Epithelial cell of esophagus (primary cell): ENCODE results near the gene C15orf61.

Experiments used
- DNase-seq: peaks from one replicate; pipeline ENCODE4 v3.0.0; 2010; ENCODE audit warnings: low read depth
- H3K4me3 ChIP-seq: 2 replicates; pipeline ENCODE4 v1.5.1; 2011; ENCODE audit warnings: mild to moderate bottlenecking, low read length, control low read depth
- CTCF ChIP-seq: IDR thresholded peaks from 2 replicates; pipeline ENCODE4 v1.5.1; 2011; ENCODE audit warnings: low read depth, mild to moderate bottlenecking, low read length, control low read depth, inconsistent platforms; ENCODE audit not compliant: insufficient read depth; ENCODE audit errors: missing control alignments

The C15orf61 gene

GRCh38 chr15:67512933-67513714 lies 7.8 kb upstream of the C15orf61 start:
- no peak for TF ChIP-seq CTCF
- no peak overlapping the region for H3K4me3 ChIP-seq
- no peak for DNase-seq

GRCh38 chr15:67515090-67515489 lies 5.8 kb upstream of the C15orf61 start:
- no peak for DNase-seq
- no peak for TF ChIP-seq CTCF

GRCh38 chr15:67515557-67515956 lies 5.4 kb upstream of the C15orf61 start:
- no peak overlapping the region for H3K4me3 ChIP-seq
- no peak for TF ChIP-seq CTCF
- DNase-seq: no peak

More at GRCh38 chr15:67515090-67515489, 5.8 kb upstream of the C15orf61 start:
- H3K4me3 ChIP-seq: no peak overlapping the region

- no peak for TF ChIP-seq CTCF
- peak; percentile 40 for DNase-seq
- peak overlapping the region; percentile 86 for H3K4me3 ChIP-seq
These were observed 456 bp upstream of the C15orf61 start for GRCh38 chr15:67520321-67521028.

- DNase-seq: peak; percentile 39
- TF ChIP-seq CTCF: no peak
- peak overlapping the region; percentile 86 for H3K4me3 ChIP-seq
These were observed 1.0 kb downstream of the C15orf61 start for GRCh38 chr15:67521783-67522568.

- no peak for TF ChIP-seq CTCF
- DNase-seq: no peak
- no peak overlapping the region for H3K4me3 ChIP-seq
These were observed 2.4 kb downstream of the C15orf61 start for GRCh38 chr15:67523330-67523729.
